ENCODE results near the gene MTG1.
"Not testable (repeated sequence)": the region's sequence is repeated elsewhere in the genome, so short reads cannot be mapped to it uniquely, and the experiment has no call there.

MTG1 gene

DNA sequence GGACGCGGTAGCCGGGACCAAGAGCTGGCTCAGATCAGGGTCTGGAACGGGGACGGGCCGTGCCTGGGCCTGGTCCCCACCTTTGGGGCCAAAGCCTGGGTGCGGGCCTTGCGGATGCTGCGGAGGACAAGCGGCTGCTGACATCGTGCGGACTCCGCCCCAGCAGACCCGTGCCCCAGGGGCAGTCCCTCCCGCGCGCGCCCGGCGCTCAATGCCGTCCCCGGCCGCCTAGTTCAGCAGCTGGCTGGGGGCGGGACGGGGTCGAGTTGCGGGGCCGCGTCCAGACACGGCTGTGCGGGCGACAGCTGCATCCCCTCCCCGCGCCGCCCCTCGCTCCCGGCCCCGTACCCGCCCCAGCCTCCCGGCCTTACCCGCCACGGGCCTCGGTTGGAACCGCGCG lies 30.1 kb downstream of the MTG1 start:
- DNase-seq (ENCODE audit: low spot score) = not testable (repeated sequence)

GRCh38 chr10:133424601-133425000 lies 30.6 kb downstream of the MTG1 start, which contains the start of gene SPRN:
Gene SPRN, minus strand, starts transcription at chr10:133424625. Its CDS starts 944 bp downstream, at chr10:133423681.
- DNase-seq (ENCODE audit: low spot score) = not testable (repeated sequence)

DNA sequence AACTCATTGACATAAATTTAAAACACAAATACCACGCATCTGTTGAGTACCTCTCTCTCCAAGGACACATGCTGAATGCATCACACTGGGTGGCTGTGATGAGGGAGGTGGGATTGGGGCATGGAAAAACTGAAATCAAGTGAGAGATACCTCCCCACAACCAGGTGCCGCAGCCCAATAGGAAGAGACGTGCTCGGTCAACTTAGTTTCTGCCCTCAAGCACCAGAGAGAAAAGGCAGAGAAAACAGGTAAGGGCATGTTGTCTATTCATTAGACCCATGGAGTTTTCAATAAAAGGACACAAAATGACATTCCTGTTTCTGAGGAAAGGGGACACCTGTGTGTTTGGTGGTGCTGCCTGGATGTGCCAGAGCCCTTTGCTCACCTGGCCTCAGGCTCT lies 35.6 kb downstream of the MTG1 start:
- DNase-seq (ENCODE audit: low spot score) = not testable (repeated sequence)

- not testable (repeated sequence) for DNase-seq (ENCODE audit: low spot score)
Measured at GRCh38 chr10:133431888-133432613, 38.1 kb downstream of the MTG1 start.

- not testable (repeated sequence) for DNase-seq (ENCODE audit: low spot score)
Measured at GRCh38 chr10:133432789-133433188, 38.8 kb downstream of the MTG1 start.

DNA sequence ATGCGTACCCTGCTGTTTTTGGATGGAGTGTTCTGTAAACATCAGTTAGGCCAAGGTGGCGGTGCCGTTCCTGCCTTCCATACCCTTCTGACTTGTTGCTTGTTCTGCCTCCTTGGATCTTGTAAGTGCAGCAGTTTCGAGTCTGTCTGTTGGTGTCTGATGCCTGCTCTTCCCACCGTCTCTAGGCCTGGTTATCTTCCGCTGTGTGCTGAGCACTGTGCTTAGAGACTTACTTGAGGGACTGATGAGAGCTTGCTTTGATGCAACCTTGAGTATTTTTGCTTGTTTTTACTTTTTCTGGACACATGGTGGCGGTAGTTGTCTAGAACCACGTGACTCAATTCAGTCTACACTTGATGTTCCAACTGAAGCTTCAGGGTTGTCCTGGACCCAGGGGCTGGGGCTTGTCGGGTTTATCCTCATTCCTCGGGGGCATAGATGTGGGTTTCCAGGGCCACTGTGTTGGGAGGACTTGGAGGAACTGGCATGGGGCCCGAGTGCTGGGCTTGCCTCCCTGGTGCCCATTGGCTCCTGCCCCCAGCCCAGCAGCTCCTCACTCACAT lies 44.8 kb downstream of the MTG1 start:
- DNase-seq (ENCODE audit: low spot score) = peak; percentile 20

DNA sequence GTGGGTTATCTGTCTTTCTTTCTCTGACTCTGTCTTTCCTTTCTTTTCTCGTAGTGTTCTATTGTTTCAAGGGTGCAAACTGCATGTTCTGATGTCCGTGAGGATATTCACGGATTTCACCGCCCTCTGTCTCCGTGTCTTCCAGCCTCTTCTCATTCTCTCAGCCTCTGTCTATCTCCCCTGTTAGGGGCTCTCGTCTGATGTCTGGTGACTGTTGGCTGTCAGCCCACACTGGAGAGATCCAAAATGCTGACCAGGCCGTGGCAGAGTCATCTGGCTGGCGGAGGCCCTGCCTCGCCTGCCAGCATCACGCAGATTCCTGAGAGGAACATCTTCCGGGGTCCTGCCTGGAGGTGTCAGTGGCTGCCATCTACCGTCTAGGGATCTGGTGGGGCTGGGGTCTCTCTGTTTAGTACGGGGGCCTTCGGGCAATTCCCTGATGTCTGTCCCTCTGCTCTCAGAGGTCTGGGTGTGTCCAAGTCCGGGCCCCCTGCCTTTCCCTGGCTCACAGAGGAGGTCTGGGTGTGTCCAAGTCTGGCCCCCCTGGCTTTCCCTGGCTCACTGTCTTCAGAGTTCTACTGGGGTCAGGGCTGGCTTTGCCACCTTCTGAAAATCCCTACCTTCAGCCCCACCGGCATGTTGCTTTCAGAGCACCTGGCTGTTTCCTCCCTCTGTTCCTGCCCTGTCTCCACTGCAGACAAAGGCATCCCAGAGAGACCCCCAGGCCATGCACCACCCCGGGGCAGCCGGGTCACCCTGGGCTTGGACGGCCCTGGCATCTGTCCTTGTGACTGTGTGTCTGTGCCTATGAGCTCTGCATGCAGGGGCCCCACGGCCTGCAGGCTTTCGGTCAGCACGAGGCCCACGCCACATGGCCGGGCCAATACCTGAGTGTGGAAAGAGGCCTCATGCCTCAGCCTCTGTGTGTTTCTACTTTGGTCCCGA lies 45.8 kb downstream of the MTG1 start:
- no peak for DNase-seq (ENCODE audit: low spot score)

DNA sequence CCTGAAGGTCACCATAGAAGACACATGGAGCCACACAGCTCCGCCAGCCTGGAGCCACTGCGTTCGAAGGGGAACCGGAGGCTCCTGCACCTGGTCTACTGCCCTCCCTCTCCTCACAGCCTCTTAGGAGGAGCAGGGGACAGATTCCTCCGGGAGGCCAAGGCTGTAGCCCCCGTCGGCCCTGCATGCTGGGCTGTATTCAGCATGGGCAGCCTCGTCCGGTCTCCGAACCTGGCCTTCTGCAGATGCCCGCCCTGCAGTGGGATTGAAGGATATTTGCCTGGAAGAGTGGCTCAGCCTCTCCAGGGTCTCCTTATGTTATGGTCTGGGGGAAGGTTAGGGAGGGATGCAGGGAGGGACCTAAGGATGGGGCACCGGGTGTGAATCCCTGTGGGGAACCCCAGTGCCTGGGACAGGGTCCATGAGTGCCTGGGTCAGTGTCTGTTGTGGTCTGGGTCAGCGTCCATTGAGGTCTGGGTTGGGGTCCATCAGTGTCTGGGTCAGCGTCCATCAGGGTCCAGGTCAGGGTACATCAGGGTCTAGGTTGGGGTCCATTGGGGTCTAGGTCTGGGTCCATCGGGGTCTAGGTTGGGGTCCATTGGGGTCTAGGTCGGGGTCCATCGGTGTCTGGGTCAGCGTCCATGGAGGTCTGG lies 46.8 kb downstream of the MTG1 start:
- DNase-seq (ENCODE audit: low spot score) = no peak

DNA sequence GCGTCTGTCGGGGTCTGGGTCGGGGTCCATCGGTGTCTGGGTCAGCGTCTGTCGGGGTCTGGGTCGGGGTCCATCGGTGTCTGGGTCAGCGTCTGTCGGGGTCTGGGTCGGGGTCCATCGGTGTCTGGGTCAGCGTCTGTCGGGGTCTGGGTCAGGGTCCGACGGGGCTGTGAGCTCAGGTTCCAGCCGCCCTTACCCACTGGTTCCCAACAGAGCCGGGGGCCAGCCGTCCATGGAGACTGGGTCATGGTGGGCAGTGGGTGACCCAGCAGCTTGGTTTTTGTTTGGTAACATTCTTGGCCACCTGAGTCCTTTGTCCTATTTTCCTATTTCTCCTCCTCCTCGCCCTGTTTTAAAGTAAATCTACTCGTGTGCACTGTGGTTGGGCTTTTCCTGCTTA lies 47.4 kb downstream of the MTG1 start:
- DNase-seq (ENCODE audit: low spot score) = not testable (repeated sequence)

- no peak for DNase-seq (ENCODE audit: low spot score)
Measured at GRCh38 chr10:133441780-133442179, 47.8 kb downstream of the MTG1 start.

GRCh38 chr10:133442191-133442966 lies 48.4 kb downstream of the MTG1 start:
- DNase-seq (ENCODE audit: low spot score) = no peak

DNA sequence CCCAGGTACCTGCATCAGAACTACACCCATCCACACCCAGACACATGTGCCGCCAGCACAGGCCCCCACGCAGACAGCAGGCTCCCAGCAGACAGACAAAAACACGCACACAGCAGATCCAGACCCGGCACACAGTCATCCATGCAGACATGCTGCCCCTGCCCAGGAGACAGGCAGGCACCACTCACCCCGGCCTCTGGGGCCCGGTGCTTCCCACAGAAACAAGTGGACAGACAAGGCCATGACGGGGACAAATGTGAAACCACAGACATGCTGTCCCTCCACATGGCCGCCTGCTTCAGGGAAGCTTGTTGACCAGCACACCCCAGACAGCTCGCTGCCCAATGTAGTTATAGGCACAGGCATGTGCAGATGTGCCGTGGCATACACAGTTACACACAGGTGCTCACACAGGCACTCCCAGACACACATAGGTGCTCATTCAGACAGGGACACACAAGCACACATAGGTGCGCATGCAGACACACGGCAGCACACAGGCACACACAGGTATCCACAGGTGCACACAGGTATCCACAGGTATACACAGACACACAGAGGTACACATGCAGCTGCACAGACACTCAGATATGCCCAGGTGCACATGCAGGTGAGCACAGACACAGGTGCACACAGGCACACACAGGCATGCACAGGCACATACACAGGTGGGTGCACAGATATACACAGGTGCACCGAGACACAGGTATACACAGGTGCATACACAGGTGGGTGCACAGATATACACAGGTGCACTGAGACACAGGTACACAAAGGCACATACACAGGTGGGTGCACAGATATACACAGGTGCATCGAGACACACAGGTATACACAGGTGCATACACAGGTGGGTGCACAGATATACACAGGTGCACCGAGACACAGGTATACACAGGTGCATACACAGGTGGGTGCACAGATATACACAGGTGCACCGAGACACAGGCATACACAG lies 49.3 kb downstream of the MTG1 start:
- no peak for DNase-seq (ENCODE audit: low spot score)

GRCh38 chr10:133444342-133445267 lies 50.6 kb downstream of the MTG1 start:
- DNase-seq (ENCODE audit: low spot score) = no peak

- no peak for DNase-seq (ENCODE audit: low spot score)
Measured at GRCh38 chr10:133445268-133445732, 51.3 kb downstream of the MTG1 start.

GRCh38 chr10:133445751-133446708 lies 52.1 kb downstream of the MTG1 start:
- DNase-seq (ENCODE audit: low spot score) = no peak

DNA sequence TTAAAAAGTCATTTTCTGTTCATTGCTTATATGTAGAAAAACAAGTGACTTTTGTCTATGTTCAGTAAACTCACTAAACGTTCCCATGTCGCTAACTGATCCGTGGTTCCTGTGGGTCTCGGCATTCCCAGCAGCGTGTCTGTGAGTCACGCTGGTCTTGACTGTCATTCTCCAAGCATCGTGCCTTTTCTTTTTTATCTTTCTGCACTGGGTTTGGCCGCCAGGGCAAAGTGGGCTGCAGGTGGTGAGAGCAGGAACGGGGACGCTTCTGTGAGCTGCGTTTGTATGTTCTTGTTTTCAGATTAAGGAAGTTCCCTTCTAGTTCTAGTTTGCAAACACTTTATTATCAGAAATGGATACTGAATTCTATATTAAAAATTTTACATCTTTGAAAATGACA lies 53.0 kb downstream of the MTG1 start:
- no peak for DNase-seq (ENCODE audit: low spot score)

DNA sequence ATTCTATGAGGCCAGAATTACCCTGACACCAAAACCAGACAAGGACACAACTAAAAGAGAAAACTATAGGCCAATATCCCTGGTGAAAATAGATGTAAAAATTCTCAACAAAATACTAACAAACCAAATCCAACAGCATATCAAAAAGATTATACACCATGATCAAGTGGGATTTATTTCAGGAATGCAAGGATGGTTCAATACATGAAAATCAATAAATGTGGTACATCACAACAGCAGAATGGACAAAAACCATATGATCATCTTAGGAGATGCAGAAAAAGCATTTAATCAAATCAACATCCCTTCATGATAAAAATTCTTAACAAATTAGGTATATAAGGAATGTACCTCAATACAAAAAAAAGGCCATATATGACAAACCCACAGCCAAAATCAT lies 54.2 kb downstream of the MTG1 start:
- no peak for DNase-seq (ENCODE audit: low spot score)

GRCh38 chr10:133451346-133451745 lies 57.4 kb downstream of the MTG1 start:
- DNase-seq (ENCODE audit: low spot score) = no peak

Measured in kidney capillary endothelial cell (primary cell).